ENCODE data around the gene NFKB2.

NFKB2 gene

DNA sequence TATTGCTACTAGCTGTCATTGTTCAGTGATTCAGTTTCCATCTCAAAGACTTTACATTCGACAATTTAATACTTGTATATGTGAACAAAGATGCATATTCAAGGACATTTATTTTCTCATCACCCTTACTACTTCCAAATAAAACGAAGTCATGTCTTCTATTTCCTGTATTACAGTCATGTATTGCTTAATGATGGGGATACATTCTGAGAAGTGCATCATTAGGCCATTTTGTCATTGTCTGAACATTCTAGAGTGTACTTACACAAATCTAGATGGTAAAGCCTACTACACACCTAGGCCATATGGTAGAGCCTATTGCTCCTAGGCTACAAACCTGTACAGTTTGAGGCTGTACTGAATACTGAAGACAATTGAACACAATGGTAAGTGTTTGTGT, 49.3 kb downstream of the NFKB2 start:
- H3K4me3 ChIP-seq (ENCODE audit: low read depth in 1 of 2, low read length in 1 of 2), result no peak overlapping the region
- H3K9me3 ChIP-seq, result no peaks in the 10 kb centered on the region
- H3K4me1 ChIP-seq (ENCODE audit: control insufficient read depth in 1 of 2, insufficient read depth in 1 of 2, low read depth in 1 of 2, low read length in 1 of 2), result peaks cover 5 to 7% of the 10 kb centered on the region in 2 experiments
- no peak overlapping the region for H3K27ac ChIP-seq
- no peaks in the 10 kb centered on the region for H3K27me3 ChIP-seq
- TF ChIP-seq, protein P1, sequence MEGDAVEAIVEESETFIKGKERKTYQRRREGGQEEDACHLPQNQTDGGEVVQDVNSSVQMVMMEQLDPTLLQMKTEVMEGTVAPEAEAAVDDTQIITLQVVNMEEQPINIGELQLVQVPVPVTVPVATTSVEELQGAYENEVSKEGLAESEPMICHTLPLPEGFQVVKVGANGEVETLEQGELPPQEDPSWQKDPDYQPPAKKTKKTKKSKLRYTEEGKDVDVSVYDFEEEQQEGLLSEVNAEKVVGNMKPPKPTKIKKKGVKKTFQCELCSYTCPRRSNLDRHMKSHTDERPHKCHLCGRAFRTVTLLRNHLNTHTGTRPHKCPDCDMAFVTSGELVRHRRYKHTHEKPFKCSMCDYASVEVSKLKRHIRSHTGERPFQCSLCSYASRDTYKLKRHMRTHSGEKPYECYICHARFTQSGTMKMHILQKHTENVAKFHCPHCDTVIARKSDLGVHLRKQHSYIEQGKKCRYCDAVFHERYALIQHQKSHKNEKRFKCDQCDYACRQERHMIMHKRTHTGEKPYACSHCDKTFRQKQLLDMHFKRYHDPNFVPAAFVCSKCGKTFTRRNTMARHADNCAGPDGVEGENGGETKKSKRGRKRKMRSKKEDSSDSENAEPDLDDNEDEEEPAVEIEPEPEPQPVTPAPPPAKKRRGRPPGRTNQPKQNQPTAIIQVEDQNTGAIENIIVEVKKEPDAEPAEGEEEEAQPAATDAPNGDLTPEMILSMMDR (IDR thresholded peaks at IDR 0.05), result no peak
- H3K36me3 ChIP-seq, result no peaks in the 10 kb centered on the region

DNA sequence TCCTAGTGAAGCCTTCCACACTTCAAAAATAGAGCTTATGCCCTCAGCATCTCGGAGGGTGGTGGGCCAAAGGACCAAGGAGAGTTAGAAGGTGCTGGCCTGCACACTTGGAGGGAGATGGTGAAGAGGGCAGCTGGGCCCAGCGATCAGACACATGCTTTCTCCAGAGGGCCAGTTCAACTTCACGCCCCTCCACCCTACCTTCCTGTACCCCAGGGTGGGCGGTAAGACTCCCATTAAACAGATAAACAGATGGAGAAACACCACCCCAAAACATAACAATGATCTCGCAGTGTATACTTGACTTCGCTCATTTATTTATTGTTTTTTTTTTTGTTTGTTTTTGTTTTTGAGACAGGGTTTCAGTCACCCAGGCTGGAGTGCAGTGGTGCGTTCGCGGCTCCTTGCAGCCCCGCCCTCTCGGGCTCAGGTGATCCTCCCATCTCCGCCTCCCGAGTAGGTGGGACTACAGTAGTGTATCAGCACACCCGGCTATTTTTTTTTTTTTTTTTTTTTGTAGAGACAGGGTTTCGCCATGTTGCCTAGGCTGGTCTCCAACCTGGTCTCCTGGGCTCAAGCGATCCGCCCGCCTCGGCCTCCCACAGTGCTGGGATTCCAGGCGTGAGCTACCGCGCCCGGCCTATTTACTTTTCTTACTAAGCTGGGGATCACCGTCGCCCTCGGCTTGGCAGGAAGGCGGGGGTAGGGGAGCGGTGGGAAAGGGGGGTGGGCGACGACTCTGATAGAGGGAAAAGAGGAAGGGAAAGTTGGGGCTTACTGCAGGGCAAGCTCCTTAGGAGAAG, 54.0 kb downstream of the NFKB2 start:
- H3K27me3 ChIP-seq, result no peaks in the 10 kb centered on the region
- no peaks in the 10 kb centered on the region for H3K9me3 ChIP-seq
- H3K27ac ChIP-seq, result peak overlapping the region; percentile 74
- peaks cover 46% of the 10 kb centered on the region in 2 experiments for H3K4me1 ChIP-seq (ENCODE audit: control insufficient read depth in 1 of 2, insufficient read depth in 1 of 2, low read depth in 1 of 2, low read length in 1 of 2)
- TF ChIP-seq, protein P1 (IDR thresholded peaks at IDR 0.05), result no peak
- H3K36me3 ChIP-seq, result no peaks in the 10 kb centered on the region
- peak overlapping the region; percentile 83 to 85 for H3K4me3 ChIP-seq (ENCODE audit: low read depth in 1 of 2, low read length in 1 of 2)

DNA sequence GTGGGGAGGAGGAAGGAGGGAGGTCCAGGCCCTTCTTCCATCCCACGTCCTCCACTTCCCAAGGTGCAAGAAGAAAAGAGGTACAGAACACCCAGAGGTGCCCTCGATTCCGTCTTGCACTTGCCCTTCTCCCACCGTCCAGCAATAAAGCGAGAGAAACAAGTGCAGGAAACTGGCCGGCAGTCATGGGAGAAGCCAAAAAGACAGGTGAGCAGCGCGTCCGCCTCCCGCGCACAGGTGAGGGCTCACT, 54.5 kb downstream of the NFKB2 start:
- TF ChIP-seq, protein P1 (IDR thresholded peaks at IDR 0.05), result no peak
- Histone ChIP-seq H3K9me3 (no peaks in the 10 kb centered on the region), H3K27me3 (no peaks in the 10 kb centered on the region), H3K27ac (peak overlapping the region; percentile 74), H3K36me3 (no peaks in the 10 kb centered on the region), H3K4me1 (ENCODE audit: control insufficient read depth in 1 of 2, insufficient read depth in 1 of 2, low read depth in 1 of 2, low read length in 1 of 2) (peaks cover 51% of the 10 kb centered on the region in 2 experiments), H3K4me3 (ENCODE audit: low read depth in 1 of 2, low read length in 1 of 2) (peak overlapping the region; percentile 83 to 85)

DNA sequence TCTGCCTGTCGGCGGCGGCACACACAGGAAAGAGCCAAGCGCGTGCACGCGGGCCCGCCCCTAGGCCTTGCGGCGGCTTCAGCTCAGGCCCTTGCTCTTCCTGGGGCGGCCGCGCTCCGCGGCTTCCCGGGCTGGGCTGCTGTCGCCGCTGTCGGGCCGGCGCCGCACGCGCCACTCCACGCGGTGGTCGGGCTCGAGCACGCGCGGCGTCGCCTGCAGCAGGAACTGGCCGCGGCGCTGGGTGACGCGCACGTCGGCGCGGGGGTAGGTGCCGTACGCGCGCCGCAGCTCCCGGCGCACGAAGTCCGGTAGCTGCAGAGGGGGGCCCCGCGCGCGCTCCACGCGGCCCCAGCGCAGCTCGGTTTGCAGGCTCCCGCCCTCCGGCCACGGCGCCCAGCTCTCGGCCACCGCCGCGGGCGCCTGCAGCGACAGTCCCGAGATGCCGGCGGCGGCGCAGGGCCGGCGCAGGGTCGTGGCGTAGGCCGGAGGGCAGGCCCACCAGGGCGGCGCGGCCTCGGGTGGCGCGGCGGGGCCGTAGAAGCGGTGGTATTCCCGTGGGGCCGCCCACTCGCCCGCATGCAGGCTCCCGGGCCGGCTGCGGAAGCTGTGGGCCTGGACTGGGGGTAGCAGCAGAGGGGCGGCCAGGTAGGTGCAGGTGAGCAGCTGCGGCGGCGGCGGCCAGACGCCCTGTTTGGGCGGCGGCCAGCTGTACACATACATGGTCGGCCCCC, 55.0 kb downstream of the NFKB2 start:
- Histone ChIP-seq H3K4me3 (ENCODE audit: low read depth in 1 of 2, low read length in 1 of 2) (peak overlapping the region; percentile 83 to 85), H3K27ac (peak overlapping the region; percentile 74), H3K4me1 (ENCODE audit: control insufficient read depth in 1 of 2, insufficient read depth in 1 of 2, low read depth in 1 of 2, low read length in 1 of 2) (peaks cover 56% of the 10 kb centered on the region in 2 experiments), H3K36me3 (no peaks in the 10 kb centered on the region), H3K27me3 (no peaks in the 10 kb centered on the region), H3K9me3 (no peaks in the 10 kb centered on the region)
- TF ChIP-seq, protein P1 (IDR thresholded peaks at IDR 0.05), result no peak

DNA sequence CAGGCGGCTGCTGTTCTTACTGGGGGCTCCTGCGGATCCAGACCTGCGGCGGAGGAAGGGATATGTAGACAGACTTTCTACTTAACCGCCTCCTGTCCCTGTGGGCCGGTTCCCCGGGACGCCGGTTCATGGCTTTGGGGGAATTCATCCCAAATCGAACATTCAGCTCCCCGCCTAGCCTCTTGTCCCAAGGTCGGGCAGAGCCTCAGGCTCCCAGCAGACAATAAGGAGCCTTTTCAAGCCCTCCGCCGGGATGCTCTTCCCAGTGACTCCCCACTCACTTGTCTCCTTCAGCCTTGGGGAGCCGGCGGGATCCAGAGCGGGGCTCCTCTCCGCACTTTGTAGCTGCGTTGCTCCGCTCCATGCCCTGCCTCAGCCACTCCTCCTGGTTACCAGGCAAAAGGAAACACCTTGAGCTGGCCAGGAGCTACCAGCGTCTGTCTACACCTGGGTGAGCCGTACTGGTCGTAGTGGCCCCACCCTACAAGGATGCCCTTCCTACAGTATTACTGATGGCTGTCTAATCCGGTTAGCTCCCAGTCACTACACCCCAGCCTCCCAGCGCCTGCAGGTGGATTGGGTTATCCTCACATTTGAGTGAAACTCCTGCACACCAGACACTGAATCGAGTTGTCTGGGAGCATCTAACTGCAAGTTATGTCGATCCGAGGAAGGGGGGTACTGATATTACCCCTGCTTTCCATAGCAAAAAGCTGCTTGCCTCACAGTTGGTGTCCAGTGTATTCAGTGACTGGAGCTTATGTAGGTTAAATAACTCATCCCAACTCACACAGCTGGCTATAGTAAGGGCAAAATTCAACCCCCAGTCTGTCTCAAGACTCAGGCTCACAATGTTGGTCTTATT, 55.8 kb downstream of the NFKB2 start, which contains the start of gene C10orf95:
C10orf95 (minus strand) TSS at position 439 of the 865 bp plus-strand sequence. CDS start 450 bp downstream, outside the sequence.
- Histone ChIP-seq H3K9me3 (no peaks in the 10 kb centered on the region), H3K27me3 (no peaks in the 10 kb centered on the region), H3K27ac (peak within 1 kb of the TSS; percentile 82), H3K4me1 (ENCODE audit: control insufficient read depth in 1 of 2, insufficient read depth in 1 of 2, low read depth in 1 of 2, low read length in 1 of 2) (peaks cover 64% of the 10 kb centered on the region in 2 experiments), H3K4me3 (ENCODE audit: low read depth in 1 of 2, low read length in 1 of 2) (peak within 1 kb of the TSS; percentile 83 to 85), H3K36me3 (no peaks in the 10 kb centered on the region)
- TF ChIP-seq, protein P1 (IDR thresholded peaks at IDR 0.05), result no peak

All from neutrophil (primary cell).